B cell (primary cell): ENCODE measurements around the gene ESRP2. TPM values are rescaled to one million over a fixed set of nuclear protein-coding genes. Genes with fewer than 3 reads are reported as not detected.

Experiments used
- ATAC-seq: fragments of 200-7000 bp; cut with Tn5 transposase; one replicate; pipeline ENCODE4 v1.10.0; 2021; ENCODE audit warnings: low read depth, mild to moderate bottlenecking, moderate number of reproducible peaks, moderate library complexity
- CTCF ChIA-PET: fragments of 350-600 bp; sonication (Branson Sonifier 250); formaldehyde crosslinking; loops from one replicate; lab custom pipeline; 2021; ENCODE audit warnings: antibody characterized with exemption, inconsistent platforms; lab: Charles Lee
- POLR2A ChIA-PET: fragments of 350-600 bp; sonication (Branson Sonifier 250); formaldehyde crosslinking; loops from one replicate; lab custom pipeline; 2021; ENCODE audit warnings: antibody characterized with exemption; lab: Charles Lee
- DNase-seq: peaks from one replicate; pipeline ENCODE4 v3.0.0; 2013
- H2AFZ ChIP-seq: 2 replicates; pipeline ENCODE4 v1.6.1; 2012; ENCODE audit warnings: mild to moderate bottlenecking, low read depth, low read length; ENCODE audit not compliant: insufficient read depth, poor library complexity, severe bottlenecking
- H3K27ac ChIP-seq, 2 donors: 1 replicate in 1 of 2; 2 replicates in 1 of 2; pipeline ENCODE4 v1.5.1; 2012 to 2013; ENCODE audit warnings: low read length in 2 of 2, mild to moderate bottlenecking in 2 of 2, moderate library complexity in 1 of 2
- H3K27me3 ChIP-seq, 4 experiments: fragments of 200-600 bp in 1 of 4; sonication (generic) in 1 of 4; replicated peaks in 1 of 4; 1 replicate in 2 of 4; 2 replicates in 2 of 4; pipeline versions ENCODE4 v1.6.1 to v1.7.0; 2013 to 2016; ENCODE audit warnings: low read length in 3 of 4, mild to moderate bottlenecking in 2 of 4, mixed read lengths in 1 of 4, moderate library complexity in 1 of 4; ENCODE audit not compliant: insufficient read depth in 4 of 4, control insufficient read depth in 3 of 4; ENCODE audit errors: control extremely low read depth in 1 of 4
- H3K36me3 ChIP-seq, 2 experiments: replicated peaks in 1 of 2; 1 replicate in 1 of 2; 2 replicates in 1 of 2; pipeline versions ENCODE4 v1.6.1 to v1.7.1; 2013; ENCODE audit warnings: low read length in 1 of 2; ENCODE audit not compliant: insufficient read depth in 2 of 2, control insufficient read depth in 1 of 2; ENCODE audit errors: control extremely low read depth in 1 of 2, extremely low read depth in 1 of 2
- H3K4me1 ChIP-seq, 2 donors: fragments of 200-600 bp in 1 of 2; sonication (generic) in 1 of 2; 1 replicate in 1 of 2; 2 replicates in 1 of 2; pipeline versions ENCODE4 v1.5.1 to v1.6.1; 2013 to 2017; ENCODE audit warnings: low read length in 2 of 2; ENCODE audit not compliant: control insufficient read depth in 2 of 2, insufficient read depth in 2 of 2
- H3K4me2 ChIP-seq: replicated peaks from 2 replicates; pipeline ENCODE3; 2012; ENCODE audit warnings: mild to moderate bottlenecking, low read depth, low read length; ENCODE audit not compliant: poor library complexity, severe bottlenecking
- H3K4me3 ChIP-seq, 5 experiments: fragments of 200-600 bp in 1 of 5; sonication (generic) in 1 of 5; 1 replicate in 3 of 5; 2 replicates in 2 of 5; pipeline versions ENCODE4 v1.5.1 to v1.7.0; 2011 to 2016; ENCODE audit warnings: low read length in 4 of 5, mild to moderate bottlenecking in 4 of 5, low read depth in 2 of 5, control low read depth in 1 of 5, moderate library complexity in 1 of 5; ENCODE audit not compliant: insufficient read depth in 1 of 5; ENCODE audit errors: control extremely low read depth in 1 of 5, extremely low read depth in 1 of 5
- H3K79me2 ChIP-seq: fragments of 200-600 bp; sonication (generic); one replicate; pipeline ENCODE4 v1.6.0; 2016; ENCODE audit warnings: low read length; ENCODE audit not compliant: control insufficient read depth, insufficient read depth
- H3K9ac ChIP-seq: fragments of 200-600 bp; sonication (generic); 2 replicates; pipeline ENCODE4 v1.6.1; 2017; ENCODE audit warnings: mild to moderate bottlenecking, low read length, moderate library complexity
- H3K9me3 ChIP-seq, 3 donors: one replicate each; pipeline versions ENCODE4 v1.6.1 to v1.7.1; 2013; ENCODE audit warnings: low read length in 2 of 3; ENCODE audit not compliant: control insufficient read depth in 2 of 3, insufficient read depth in 1 of 3; ENCODE audit errors: control extremely low read depth in 1 of 3
- H4K20me1 ChIP-seq: 2 replicates; pipeline ENCODE4 v1.6.0; 2012; ENCODE audit warnings: mild to moderate bottlenecking, low read length; ENCODE audit not compliant: insufficient read depth, control insufficient read depth, poor library complexity, severe bottlenecking
- H3K27ac Mint-ChIP-seq: one replicate; pipeline ENCODE4 v1.8.0; 2021; ENCODE audit warnings: mixed read lengths
- H3K27me3 Mint-ChIP-seq: one replicate; pipeline ENCODE4 v1.8.0; 2021; ENCODE audit warnings: mixed read lengths
- H3K4me1 Mint-ChIP-seq: one replicate; pipeline ENCODE4 v1.8.0; 2021; ENCODE audit warnings: mixed read lengths
- H3K4me3 Mint-ChIP-seq: one replicate; pipeline ENCODE4 v1.8.0; 2021; ENCODE audit warnings: mixed read lengths
- H3K9me3 Mint-ChIP-seq: one replicate; pipeline ENCODE4 v1.8.0; 2022; ENCODE audit warnings: mixed read lengths; ENCODE audit not compliant: insufficient read depth
- CTCF ChIP-seq: fragments of 200-600 bp; IDR thresholded peaks from one replicate; pipeline ENCODE4 v1.8.0; 2022; ENCODE audit warnings: antibody characterized with exemption, mild to moderate bottlenecking
- EZH2 ChIP-seq: IDR thresholded peaks from 2 replicates; pipeline ENCODE4 v1.6.1; 2012; ENCODE audit warnings: borderline replicate concordance, low read depth, mild to moderate bottlenecking, moderate library complexity, low read length; ENCODE audit not compliant: insufficient read depth, poor library complexity, severe bottlenecking
- WGBS: methylation state at CpG from one replicate; pipeline ENCODE4 v1.1.5; 2013; ENCODE audit warnings: missing lambda C conversion rate; ENCODE audit not compliant: insufficient coverage; 5-methylcytosine and 5-hydroxymethylcytosine counted together
- intact Hi-C: fragments of 100-400 bp; cut with micrococcal nuclease; formaldehyde crosslinking; loops from one replicate; pipeline ENCODE4 v1.10.0; 2022
- polyA plus RNA-seq: library from polyadenylated mRNA; depleted of rRNA; stranded (reverse); fragments of >200 nt; gene quantifications from 2 replicates; pipeline ENCODE4 v1.2.3, GENCODE V29; 2012
- total RNA-seq, 2 donors: library from RNA; stranded (reverse); fragments of 120-200 nt in 1 of 2; gene quantifications; 1 replicate in 1 of 2; 2 replicates in 1 of 2; pipeline versions ENCODE4 v1.2.3 to v1.2.4, GENCODE V29; 2013 to 2022

Gene ESRP2
- total and polyA plus RNA-seq, 2 donors (not counting 1 experiment from before 2014, with no cell fraction given) = 0.09 TPM; not detected in 1

GRCh38 chr16:68246121-68246520, 10.2 kb upstream of the ESRP2 start:
- no peak for DNase-seq
- no peaks in the 10 kb centered on the region for H3K27me3 Mint-ChIP-seq
- Histone ChIP-seq H3K9ac (peak overlapping the region; percentile 94), H3K79me2 (peaks cover 34% of the 10 kb centered on the region), H2AFZ (no peak overlapping the region), H3K27ac (no peak overlapping the region), H4K20me1 (peaks cover 9% of the 10 kb centered on the region), H3K4me3 (peak overlapping the region in 2 of 5 experiments; percentile 96), H3K4me2 (peak overlapping the region; percentile 99), H3K27me3 (no peaks in the 10 kb centered on the region), H3K9me3 (no peaks in the 10 kb centered on the region), H3K4me1 (peaks cover 28 to 33% of the 10 kb centered on the region in 2 donors), H3K36me3 (peaks cover 0 to 4% of the 10 kb centered on the region in 2 experiments)
- H3K4me1 Mint-ChIP-seq = peaks cover 32% of the 10 kb centered on the region
- POLR2A ChIA-PET = no interaction called here
- H3K27ac Mint-ChIP-seq = no peak overlapping the region
- WGBS = 97% methylated on average over 7 of the region's 7 CpGs
- TF ChIP-seq EZH2 = no peak
- TF ChIP-seq CTCF = no peak
- no peaks in the 10 kb centered on the region for H3K9me3 Mint-ChIP-seq
- intact Hi-C loops = loop anchor here (5.0 kb wide), 1 partner anchor 41 kb away; no protein-coding TSS in a partner anchor
- CTCF ChIA-PET = interaction anchor here (0.5 to 9.1 kb wide), 4 partner anchors 9 to 82 kb away, joined by 3 to 109 read pairs (median 19); no protein-coding TSS in a partner anchor
- peak overlapping the region; percentile 97 for H3K4me3 Mint-ChIP-seq
- no peak for ATAC-seq
